Stimulated activated CD4-positive, alpha-beta T cell treated with anti-CD3 and anti-CD28 coated beads, Interleukin-12 subunit alpha, Interleukin-12 subunit beta, amount 100 ng/mL, for 24 hours (primary cell): Measurements from ENCODE around the gene DHX16.
"Not testable (repeated sequence)": the region's sequence is repeated elsewhere in the genome, so short reads cannot be mapped to it uniquely, and the experiment has no call there.

ENCODE experiments used
- DNase-seq, 2 experiments: peaks; one replicate each; pipeline ENCODE4 v3.0.0-alpha.2; 2020; ENCODE audit warnings: low read depth in 2 of 2

The DHX16 gene

DNA sequence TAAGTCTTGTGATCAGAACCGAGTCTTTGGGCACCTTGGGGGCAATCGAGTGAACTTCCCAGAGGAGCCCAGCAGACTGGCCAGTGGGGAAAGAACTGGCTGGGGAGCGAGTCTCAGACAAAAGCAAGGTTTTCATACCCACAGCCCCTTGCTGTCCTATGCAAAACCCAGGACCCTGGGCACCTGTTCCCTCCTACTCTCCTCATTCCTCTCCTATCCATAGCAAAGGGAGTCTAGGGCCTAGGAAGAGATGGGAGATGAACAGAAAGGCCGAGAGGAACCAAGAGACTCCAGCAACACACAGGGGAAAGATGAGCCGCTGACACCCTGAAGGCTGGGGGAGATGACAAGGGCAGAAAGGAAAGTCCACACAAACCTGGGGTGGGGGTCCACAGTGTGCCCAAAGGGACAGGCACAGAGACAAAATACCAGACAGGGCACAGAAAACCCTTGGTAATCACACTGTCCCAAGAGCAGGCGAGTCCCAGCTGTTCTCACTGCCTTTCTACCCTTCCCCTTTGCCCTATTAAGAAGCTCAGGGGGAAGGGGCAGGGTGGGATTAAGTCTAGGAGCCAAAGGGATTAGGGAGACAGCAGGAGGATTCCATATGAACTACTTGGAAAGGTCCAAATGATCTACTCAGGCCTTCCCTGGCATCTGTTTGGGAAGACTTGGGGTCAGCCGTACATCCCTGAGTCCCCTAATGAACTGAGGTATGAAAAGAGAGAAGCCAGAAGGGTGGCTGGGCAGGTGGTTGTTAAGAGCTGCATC is 7.1 kb upstream of the DHX16 start:
- DNase-seq = no peak

DNA sequence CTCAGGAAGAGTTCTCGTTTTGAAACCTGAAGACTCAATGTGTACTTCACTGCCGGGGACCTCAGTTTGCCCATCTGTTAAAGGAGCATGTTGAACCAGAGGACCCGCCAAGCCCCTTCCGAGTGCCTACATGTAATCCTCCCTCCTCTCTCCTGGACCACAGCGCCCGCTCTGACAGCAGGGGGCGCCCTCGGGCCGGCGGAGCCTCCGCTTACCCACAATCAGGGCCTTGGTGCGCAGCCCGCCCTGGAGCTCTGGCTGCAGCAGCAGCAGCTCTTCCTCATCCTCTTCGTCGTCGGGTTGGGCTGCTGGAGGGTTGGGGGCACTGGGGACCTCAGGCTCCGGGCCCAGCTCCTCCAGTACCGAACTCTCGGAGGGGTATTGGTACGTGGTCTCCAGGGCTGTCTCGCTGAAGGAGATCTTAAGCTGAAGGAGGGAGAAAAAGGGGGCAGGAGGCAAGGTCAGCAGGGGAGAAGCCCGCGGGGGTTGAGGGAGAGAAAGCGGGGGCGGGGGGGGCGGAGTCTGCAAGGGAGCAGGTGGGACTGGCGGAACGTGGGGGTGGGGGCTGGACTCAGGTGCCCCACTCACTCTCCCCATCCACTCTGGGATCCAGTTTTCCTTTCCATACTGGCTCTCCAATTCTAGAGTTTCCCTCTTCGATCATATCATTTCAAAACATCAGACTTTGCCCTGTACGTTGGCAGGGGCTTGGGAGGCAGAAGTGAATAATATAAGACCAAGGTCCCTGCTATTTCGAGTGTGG is 6.3 kb upstream of the DHX16 start:
- peak; percentile 80 to 86 for DNase-seq

GRCh38 chr6:30676660-30677285 is 4.0 kb upstream of the DHX16 start:
- DNase-seq = no peak

DNA sequence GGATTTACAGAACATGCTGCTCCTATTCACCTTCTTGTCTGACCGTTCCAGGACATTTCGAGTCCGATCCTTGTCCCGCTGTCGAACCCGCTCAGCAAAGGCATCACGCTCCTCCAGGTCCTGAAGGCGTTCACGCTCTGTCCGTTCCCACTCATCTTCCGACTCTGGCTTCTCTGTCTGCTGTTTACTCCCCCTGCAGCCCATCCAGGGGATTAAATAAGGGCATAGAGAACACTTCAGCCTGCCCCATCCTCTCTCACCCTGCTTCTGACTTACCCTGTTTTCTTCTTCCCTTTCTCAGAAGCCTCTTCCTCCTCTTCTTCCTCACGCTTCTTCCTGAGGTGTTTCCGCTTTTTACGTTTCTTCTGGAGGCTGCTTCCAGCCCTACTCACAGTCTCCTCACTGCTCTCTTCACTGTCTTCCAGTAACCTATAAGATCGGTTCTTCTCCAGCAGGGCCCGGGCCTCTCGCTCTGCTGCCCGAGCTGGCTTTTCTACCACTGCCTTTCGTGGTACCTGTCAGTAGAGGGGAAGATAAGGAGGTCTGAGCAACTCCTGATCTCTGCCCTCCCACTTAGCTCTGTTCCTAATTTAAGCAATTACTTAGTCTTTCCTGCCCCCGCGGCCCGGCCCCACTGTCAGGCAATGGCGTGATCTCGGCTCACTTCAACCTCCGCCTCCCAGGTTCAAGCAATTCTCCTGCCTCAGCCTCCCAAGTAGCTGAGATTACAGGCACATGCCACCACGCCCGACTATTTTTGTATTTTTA is 1.9 kb downstream of the DHX16 start:
- DNase-seq = no peak

- not testable (repeated sequence) for DNase-seq
Measured at GRCh38 chr6:30666300-30666699, 6.5 kb downstream of the DHX16 start.

DNA sequence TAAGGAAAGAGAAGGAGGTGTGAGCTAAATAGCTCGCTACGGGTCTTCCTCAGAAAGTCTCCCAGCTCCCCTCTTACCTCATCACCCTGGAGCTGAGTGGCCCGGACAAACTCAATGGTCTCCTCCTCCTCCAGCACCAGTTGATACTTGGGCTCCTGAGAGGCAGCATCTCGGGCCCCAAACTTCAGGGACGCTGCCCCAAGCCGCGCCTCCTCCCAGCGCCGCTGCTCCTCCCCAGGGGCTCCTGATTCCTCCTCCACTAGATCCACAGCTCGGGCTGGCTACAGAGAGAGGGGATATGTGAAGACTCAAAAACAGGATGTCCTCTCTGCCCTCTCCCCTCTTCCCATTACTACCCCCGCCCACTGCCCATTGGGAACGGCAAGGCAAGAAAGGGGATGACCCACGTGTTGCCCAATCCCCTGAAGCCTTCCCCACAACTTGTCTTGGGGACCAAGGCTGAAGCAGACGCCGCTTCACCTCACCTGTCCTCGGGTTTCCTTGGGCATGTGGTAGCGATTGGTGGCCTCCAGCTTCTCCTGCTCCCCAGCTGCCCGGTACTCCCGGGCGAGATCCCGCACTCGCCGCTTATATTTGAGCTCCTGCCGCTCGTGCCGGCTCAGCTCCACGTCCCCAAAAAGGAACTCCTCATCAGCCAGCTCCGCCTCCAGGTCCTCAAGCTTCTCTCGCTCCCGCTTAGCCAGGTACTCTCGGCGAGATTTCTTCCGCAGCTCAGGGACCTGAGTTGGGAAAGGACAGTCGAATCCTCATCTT is 7.6 kb downstream of the DHX16 start:
- no peak for DNase-seq

DNA sequence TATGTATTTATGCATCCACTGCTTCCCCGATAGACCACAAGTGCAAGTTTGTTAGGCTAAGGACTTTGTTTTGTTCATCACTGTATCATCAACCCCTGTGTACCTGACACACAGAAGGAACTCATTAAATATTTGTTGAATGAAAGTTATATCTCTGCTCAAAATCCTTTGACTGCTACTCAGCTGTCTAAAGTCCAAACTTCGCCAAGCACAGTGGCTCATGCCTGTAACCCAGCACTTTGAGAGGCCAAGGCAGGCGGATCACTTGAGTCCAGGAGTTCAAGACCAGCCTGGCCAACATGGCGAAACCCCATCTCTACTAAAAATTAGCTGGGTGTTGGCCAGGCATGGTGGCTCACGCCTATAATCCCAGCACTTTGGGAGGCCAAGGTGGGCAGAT is 14.9 kb downstream of the DHX16 start:
- DNase-seq = not testable (repeated sequence)

- no peak for DNase-seq
Measured at GRCh38 chr6:30657454-30657853, 15.4 kb downstream of the DHX16 start.

DNA sequence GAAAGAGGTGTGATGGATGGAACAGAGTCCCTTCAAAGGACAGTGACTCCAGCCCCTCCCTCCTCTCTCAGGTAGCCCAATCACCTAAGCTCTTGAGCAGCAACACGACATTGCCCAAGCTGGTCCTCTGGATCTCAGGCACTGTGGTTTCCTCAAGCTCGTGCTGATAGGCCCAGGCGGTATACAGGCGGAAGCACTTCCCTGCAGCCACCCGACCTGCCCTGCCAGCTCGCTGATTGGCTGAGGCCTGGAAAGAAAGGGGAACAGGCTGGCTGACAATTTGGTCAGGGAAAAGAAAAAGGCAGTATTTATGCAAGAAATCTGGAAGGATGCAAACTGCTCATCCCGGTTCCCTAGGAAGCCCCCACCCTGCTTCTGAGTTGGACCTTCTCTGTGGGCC is 16.3 kb downstream of the DHX16 start:
- no peak for DNase-seq

DNA sequence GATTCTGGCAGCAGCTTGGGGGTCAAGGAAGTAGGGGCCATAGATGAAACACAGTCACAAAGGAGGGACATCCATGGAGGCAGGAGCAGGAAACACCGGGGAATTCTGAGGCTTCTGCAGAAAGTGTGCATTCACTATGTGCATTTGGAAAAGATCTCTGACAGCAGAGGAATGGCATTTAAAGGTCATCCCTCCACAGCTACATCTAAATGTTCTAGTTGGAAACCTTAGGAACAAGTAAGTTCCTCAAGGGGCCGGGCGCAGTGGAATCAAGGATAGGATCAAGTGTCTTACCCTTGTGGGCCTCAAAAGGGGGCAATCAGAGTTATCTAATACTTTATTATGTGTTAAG is 17.1 kb downstream of the DHX16 start:
- no peak for DNase-seq

GRCh38 chr6:30654798-30655742 is 17.7 kb downstream of the DHX16 start:
- DNase-seq = no peak

DNA sequence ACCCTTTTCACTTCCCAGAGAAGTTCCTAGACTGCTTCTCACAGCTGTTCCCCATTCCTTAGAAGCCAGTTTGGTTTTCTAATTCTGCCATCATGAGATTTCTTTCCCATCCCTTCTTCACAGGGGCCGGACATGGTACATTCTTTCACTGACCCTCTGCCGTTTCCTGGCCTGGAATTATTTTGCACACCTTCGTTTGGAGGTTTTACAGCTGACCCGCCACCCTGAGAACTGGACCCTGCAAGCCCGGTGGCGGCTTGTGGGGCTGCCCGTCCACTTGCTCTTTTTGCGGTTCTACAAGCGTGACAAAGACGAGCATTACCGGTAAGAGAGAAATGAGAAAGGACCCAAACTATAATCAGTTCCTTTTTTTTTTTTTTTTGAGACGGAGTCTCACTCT is 21.7 kb downstream of the DHX16 start:
- DNase-seq = no peak

GRCh38 chr6:30647242-30648116 is 25.3 kb downstream of the DHX16 start:
- peak; percentile 66 to 69 for DNase-seq

DNA sequence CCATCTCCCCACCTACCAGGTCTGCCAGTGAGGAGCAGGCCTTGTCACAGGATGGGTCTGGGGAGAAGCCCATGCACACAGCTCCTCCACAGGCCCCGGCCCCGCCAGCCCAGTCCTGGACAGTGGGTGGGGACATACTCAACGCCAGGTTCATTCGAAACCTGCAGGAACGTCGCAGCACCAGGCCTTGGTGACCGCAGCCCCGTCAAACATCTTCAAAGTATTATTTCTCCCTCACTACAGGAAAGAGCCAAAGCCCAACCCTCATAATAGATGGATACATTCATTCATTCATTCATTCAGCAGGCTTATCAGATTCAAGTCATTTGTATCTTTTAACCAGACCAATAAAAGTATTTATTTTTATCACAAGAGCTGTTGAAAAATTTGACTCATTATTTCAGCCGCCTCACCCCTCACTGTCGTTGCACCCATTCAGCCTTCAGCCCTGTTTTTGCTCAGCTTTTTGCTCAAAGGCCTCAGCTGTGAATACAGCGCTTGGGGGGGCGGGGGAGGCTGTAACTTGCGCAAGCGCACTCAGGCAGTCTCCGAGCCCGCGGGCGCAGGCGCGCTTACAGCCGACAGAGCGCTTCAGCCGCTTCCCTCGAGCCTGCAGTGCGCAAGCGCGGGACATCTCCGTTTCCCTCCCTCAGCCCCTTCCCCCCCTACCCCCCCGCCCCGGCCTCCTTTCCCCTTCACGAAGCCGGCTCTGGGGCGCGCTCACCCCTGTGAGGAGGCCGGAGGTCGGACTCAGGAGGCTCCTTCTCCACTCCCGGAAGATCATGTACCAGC is 26.2 kb downstream of the DHX16 start, which contains the start of gene C6orf136:
Gene C6orf136 (plus strand): TSS at position 684 of the 792 bp plus-strand sequence. CDS start 99 bp downstream, at position 783.
- DNase-seq = peak; percentile 74 to 87

DNA sequence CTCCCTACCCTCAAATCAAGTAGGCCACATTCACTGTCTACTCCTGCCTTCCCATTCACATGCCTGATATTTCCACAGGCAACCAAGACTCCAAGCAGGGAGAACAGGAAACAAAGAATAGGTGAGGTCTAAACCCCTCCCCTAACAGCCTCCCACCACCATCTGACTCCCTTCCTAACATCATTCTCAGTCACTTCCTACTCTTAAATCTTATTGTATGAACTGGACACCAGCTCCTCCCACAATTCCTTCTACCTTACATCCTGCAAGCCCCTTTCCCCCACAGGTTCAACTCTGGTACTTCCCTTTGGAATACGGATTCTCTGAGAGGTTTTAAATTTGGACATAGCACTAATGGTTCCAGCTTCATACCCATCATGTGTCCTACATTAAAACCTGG is 26.8 kb downstream of the DHX16 start:
- DNase-seq = no peak

GRCh38 chr6:30644769-30645168 is 28.0 kb downstream of the DHX16 start:
- no peak for DNase-seq

GRCh38 chr6:30643656-30644055 is 29.1 kb downstream of the DHX16 start:
- DNase-seq = no peak

DNA sequence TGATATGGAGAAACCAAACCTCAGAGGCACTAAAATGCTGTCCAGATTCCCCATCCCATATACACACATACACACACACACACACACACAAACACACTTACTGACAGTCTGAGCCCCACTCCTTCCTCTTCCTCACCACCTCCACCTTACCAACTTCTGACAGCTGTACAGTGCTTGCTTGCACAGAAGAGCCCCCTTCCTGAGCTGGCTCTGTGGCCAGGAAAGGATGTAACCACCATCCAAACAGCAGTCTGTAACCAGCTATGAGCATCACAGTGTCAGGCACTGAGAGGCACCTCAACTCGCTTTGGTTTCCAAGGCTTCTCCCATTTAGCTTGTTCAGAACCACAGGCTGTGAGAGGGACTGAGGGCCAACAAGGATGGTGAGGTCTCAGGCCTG is 31.8 kb downstream of the DHX16 start:
- DNase-seq = no peak
